ENCODE measurements around the gene BTNL8.

The BTNL8 gene

DNA sequence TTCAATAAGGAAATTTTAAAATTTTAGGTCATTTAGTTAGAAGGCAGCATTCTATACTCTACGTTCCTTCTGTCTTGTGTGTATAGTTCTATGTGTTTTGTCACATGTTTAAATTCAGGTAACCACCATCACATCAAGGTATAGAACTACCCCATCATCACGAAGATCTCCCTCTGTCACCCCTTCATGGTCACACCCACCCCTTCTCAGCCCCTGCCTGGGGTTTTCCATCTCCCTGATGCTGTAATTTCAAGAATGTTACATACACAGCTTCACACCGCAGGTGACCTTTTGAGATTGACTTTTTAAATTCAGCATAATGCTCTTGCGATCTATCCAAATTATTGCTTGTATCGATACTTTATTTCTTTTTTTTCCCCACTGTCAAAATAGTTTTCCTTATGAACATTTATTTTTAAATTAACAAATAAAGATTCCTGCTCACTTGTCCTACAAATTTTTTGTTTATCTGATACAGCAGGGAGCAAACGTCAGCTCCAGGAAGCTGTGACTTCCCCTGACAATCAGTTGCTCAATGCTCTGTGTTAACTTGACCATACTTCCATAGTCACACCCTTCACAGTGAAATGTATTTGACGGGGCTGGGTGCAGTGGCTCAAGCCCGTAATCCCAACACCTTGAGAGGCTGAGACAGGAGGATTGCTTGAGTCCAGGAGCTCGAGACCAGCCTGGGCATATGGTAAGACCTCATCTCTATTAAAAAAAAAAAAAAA is 10.2 kb downstream of the BTNL8 start:
- TF ChIP-seq, protein P1, sequence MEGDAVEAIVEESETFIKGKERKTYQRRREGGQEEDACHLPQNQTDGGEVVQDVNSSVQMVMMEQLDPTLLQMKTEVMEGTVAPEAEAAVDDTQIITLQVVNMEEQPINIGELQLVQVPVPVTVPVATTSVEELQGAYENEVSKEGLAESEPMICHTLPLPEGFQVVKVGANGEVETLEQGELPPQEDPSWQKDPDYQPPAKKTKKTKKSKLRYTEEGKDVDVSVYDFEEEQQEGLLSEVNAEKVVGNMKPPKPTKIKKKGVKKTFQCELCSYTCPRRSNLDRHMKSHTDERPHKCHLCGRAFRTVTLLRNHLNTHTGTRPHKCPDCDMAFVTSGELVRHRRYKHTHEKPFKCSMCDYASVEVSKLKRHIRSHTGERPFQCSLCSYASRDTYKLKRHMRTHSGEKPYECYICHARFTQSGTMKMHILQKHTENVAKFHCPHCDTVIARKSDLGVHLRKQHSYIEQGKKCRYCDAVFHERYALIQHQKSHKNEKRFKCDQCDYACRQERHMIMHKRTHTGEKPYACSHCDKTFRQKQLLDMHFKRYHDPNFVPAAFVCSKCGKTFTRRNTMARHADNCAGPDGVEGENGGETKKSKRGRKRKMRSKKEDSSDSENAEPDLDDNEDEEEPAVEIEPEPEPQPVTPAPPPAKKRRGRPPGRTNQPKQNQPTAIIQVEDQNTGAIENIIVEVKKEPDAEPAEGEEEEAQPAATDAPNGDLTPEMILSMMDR (conservative IDR thresholded peaks at IDR 0.05; ENCODE audit: low read depth, low read length): no peak
- H3K4me3 ChIP-seq (IDR thresholded peaks at IDR 0.05; ENCODE audit: insufficient read depth, low read depth, low read length): no peak overlapping the region

DNA sequence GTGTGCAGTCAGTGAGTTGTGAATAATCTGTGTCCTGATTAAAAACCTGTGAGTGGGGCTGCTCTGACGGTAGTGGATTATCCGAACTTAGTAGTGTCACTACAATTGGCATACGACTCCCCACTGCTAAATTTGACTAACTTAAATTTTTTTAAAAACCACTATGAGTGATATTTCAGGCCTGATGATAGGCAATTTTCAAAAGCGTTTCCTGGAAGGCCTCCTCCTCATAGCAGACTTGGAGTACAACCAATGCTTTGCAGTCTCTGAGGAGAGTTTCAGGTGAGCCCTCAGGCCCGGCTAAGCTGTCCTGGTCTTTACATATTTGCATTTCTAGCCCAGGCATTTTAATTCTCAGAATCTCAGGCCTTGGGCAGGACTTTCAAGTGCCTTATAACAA is 10.8 kb downstream of the BTNL8 start:
- TF ChIP-seq, protein P1 (conservative IDR thresholded peaks at IDR 0.05; ENCODE audit: low read depth, low read length): no peak
- Histone ChIP-seq H3K36me3 (ENCODE audit: insufficient read depth) (no peaks in the 10 kb centered on the region), H3K27ac (no peak overlapping the region), H3K27me3 (ENCODE audit: insufficient read depth, low read depth) (no peaks in the 10 kb centered on the region), H3K9ac (no peak overlapping the region), H3K79me2 (ENCODE audit: insufficient read depth, low read depth) (no peaks in the 10 kb centered on the region), H3K4me2 (no peak overlapping the region), H3K4me1 (ENCODE audit: low read depth, poor library complexity, severe bottlenecking) (no peaks in the 10 kb centered on the region), H4K20me1 (ENCODE audit: insufficient read depth) (no peaks in the 10 kb centered on the region), H3K4me3 (IDR thresholded peaks at IDR 0.05; ENCODE audit: insufficient read depth, low read depth, low read length) (no peak overlapping the region), H2AFZ (ENCODE audit: low read depth) (no peak overlapping the region)

More for the DNA sequence above, 10.2 kb downstream of the BTNL8 start:
- H4K20me1 ChIP-seq (ENCODE audit: insufficient read depth): no peaks in the 10 kb centered on the region
- no peak overlapping the region for H3K9ac ChIP-seq
- no peak overlapping the region for H3K4me2 ChIP-seq
- H2AFZ ChIP-seq (ENCODE audit: low read depth): no peak overlapping the region
- H3K79me2 ChIP-seq (ENCODE audit: insufficient read depth, low read depth): no peaks in the 10 kb centered on the region
- no peaks in the 10 kb centered on the region for H3K4me1 ChIP-seq (ENCODE audit: low read depth, poor library complexity, severe bottlenecking)
- H3K36me3 ChIP-seq (ENCODE audit: insufficient read depth): no peaks in the 10 kb centered on the region
- no peak overlapping the region for H3K27ac ChIP-seq
- H3K27me3 ChIP-seq (ENCODE audit: insufficient read depth, low read depth): no peaks in the 10 kb centered on the region

DNA sequence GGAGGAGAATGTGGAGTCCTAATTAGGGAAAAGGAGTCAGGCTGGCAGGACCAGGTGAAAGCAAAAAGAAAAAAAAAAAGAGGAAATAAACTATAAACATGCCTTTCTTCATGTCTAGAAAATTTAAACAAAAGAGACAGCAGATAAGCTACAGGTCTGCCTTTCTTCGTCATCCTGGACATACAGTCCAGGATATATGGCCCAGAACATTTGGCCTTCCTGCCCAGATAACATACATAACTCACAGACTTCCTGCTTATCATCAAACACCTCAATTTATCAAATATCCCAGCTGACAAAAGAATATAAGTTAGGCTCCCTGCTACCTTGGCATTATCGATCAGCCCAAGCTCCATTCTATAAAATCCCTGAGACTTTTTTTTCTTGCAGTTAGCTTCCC is 11.2 kb downstream of the BTNL8 start:
- Histone ChIP-seq H4K20me1 (ENCODE audit: insufficient read depth) (no peaks in the 10 kb centered on the region), H3K27ac (no peak overlapping the region), H3K27me3 (ENCODE audit: insufficient read depth, low read depth) (no peaks in the 10 kb centered on the region), H3K9ac (no peak overlapping the region), H3K4me1 (ENCODE audit: low read depth, poor library complexity, severe bottlenecking) (no peaks in the 10 kb centered on the region), H3K36me3 (ENCODE audit: insufficient read depth) (no peaks in the 10 kb centered on the region), H2AFZ (ENCODE audit: low read depth) (no peak overlapping the region), H3K79me2 (ENCODE audit: insufficient read depth, low read depth) (no peaks in the 10 kb centered on the region), H3K4me2 (no peak overlapping the region), H3K4me3 (IDR thresholded peaks at IDR 0.05; ENCODE audit: insufficient read depth, low read depth, low read length) (no peak overlapping the region)
- TF ChIP-seq, protein P1 (conservative IDR thresholded peaks at IDR 0.05; ENCODE audit: low read depth, low read length): no peak

DNA sequence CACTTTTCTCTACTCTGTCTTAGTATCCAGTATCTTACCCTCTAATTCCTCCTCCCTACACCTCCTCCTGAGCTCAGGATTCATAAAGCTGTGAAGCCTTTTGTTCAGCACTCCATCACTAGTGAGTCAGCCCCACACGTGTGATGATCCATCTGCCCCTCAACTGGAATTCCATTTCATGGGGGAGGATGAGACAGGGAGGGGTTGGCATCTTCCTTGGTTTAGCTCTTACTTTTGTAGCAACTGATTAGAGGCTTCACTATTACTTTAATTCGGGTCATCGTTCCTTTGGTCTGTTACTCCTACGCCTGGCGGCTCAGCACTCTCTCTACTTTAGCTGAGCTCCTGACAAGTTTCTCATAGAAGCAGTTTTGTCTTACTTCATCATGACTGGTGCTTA is 11.8 kb downstream of the BTNL8 start:
- Histone ChIP-seq H3K27ac (no peak overlapping the region), H3K4me3 (IDR thresholded peaks at IDR 0.05; ENCODE audit: insufficient read depth, low read depth, low read length) (no peak overlapping the region)

More for the DNA sequence above, 11.8 kb downstream of the BTNL8 start:
- Histone ChIP-seq H3K4me2 (no peak overlapping the region), H3K4me1 (ENCODE audit: low read depth, poor library complexity, severe bottlenecking) (no peaks in the 10 kb centered on the region), H4K20me1 (ENCODE audit: insufficient read depth) (no peaks in the 10 kb centered on the region), H3K36me3 (ENCODE audit: insufficient read depth) (no peaks in the 10 kb centered on the region), H2AFZ (ENCODE audit: low read depth) (no peak overlapping the region), H3K9ac (no peak overlapping the region), H3K27me3 (ENCODE audit: insufficient read depth, low read depth) (no peaks in the 10 kb centered on the region), H3K79me2 (ENCODE audit: insufficient read depth, low read depth) (no peaks in the 10 kb centered on the region)
- TF ChIP-seq, protein P1 (conservative IDR thresholded peaks at IDR 0.05; ENCODE audit: low read depth, low read length): no peak

All from KMS-11 (cell line).